ENCODE measurements around the gene KANK4.

GRCh38 chr1:62208970-62209369 lies 110.3 kb downstream of the KANK4 start:
- no peak for TF ChIP-seq CTCF (conservative IDR thresholded peaks at IDR 0.05)
- no peak for TF ChIP-seq EZH2 (IDR thresholded peaks at IDR 0.05; ENCODE audit: low read depth)
